K562 (cell line): Measurements from ENCODE around the gene HDC. TPM values are rescaled to one million over a fixed set of nuclear protein-coding genes. Genes with fewer than 3 reads are reported as not detected.

Experiments
- ADNP ChIP-seq: fragments of 200-800 bp; sonication (Bioruptor generic); IDR thresholded peaks from 2 replicates; pipeline ENCODE4 v1.6.1; 2016; ENCODE audit warnings: missing genetic modification characterization, missing compliant biosample characterization
- CBX1 ChIP-seq: sonication (generic); IDR thresholded peaks from 2 replicates; pipeline ENCODE4 v1.6.1; 2016; ENCODE audit warnings: antibody characterized with exemption, low read depth, mild to moderate bottlenecking
- ETV5 ChIP-seq: sonication (generic); formaldehyde crosslinking; IDR thresholded peaks from 2 replicates; pipeline ENCODE4 v1.4.0; 2020; ENCODE audit warnings: low read depth, mild to moderate bottlenecking, missing genetic modification reagents
- LEF1 ChIP-seq: fragments of 450-650 bp; IDR thresholded peaks from 2 replicates; pipeline ENCODE4 v1.6.1; 2016; ENCODE audit warnings: mild to moderate bottlenecking
- NFATC3 ChIP-seq: fragments of 450-650 bp; IDR thresholded peaks from 2 replicates; pipeline ENCODE4 v1.6.1; 2017; ENCODE audit warnings: mild to moderate bottlenecking
- SMARCA4 ChIP-seq: fragments of 450-650 bp; IDR thresholded peaks from 2 replicates; pipeline ENCODE4 v1.6.1; 2016
- ZNF57 ChIP-seq: fragments of 450-650 bp; formaldehyde crosslinking; IDR thresholded peaks from 2 replicates; pipeline ENCODE4 v1.4.0; 2020; ENCODE audit warnings: mild to moderate bottlenecking, moderate library complexity
- ZNF639 ChIP-seq, 2 experiments: fragments of 200-800 bp in 1 of 2; sonication (Bioruptor generic) in 1 of 2; sonication (generic) in 1 of 2; formaldehyde crosslinking in 1 of 2; IDR thresholded peaks in 1 of 2; conservative IDR thresholded peaks in 1 of 2; 2 replicates each; pipeline versions ENCODE4 v1.5.0 to v1.6.1; 2016 to 2020; ENCODE audit warnings: missing compliant biosample characterization in 1 of 2, missing genetic modification characterization in 1 of 2, missing genetic modification reagents in 1 of 2
- polyA plus RNA-seq, 8 experiments: library from polyadenylated mRNA; depleted of rRNA in 4 of 8; stranded (reverse) in 5 of 8; unstranded in 3 of 8; fragments of >200 nt; fragmentation: Nextera tagmentation in 2 of 8; fragmentation: Illumina TruSeq in 1 of 8; extraction: Ambion mirVana in 2 of 8; extraction: Trizol in 1 of 8; gene quantifications; 2 replicates each; pipeline versions ENCODE4 v1.2.1 to v1.2.3, GENCODE V29; 2011 to 2014; ENCODE audit warnings: inconsistent platforms in 1 of 8, missing spikeins in 1 of 8
- total RNA-seq, 7 experiments: library from RNA; depleted of rRNA in 6 of 7; stranded (reverse); fragments of >200 nt in 6 of 7; fragmentation: Illumina TruSeq in 2 of 7; extraction: Trizol in 2 of 7; gene quantifications; 2 replicates each; pipeline versions ENCODE4 v1.2.1 to v1.2.3, GENCODE V29; 2011 to 2021; ENCODE audit warnings: low replicate concordance in 1 of 7
- TF ChIP-seq, protein P1 (sequence below): fragments of 450-650 bp; IDR thresholded peaks from 2 replicates; pipeline ENCODE4 v1.6.1; 2016; ENCODE audit warnings: mild to moderate bottlenecking, moderate library complexity
- TF ChIP-seq, protein P2 (sequence below): sonication (generic); formaldehyde crosslinking; IDR thresholded peaks from 2 replicates; pipeline ENCODE4 v1.8.1; 2023; ENCODE audit warnings: mild to moderate bottlenecking, missing genetic modification reagents
- TF ChIP-seq, protein P3 (sequence below), 3 experiments: IDR thresholded peaks in 2 of 3; conservative IDR thresholded peaks in 1 of 3; 2 replicates each; pipeline ENCODE4 v1.5.1; 2011 to 2012; ENCODE audit warnings: low read length in 3 of 3, mild to moderate bottlenecking in 3 of 3, control low read depth in 2 of 3, improper control_type of control experiment in 1 of 3, inconsistent platforms in 1 of 3, low read depth in 1 of 3, mixed read lengths in 1 of 3, moderate library complexity in 1 of 3; ENCODE audit not compliant: insufficient read depth in 2 of 3

The HDC gene
- total and polyA plus RNA-seq, 9 of the 15 experiments (the other 6 are each of a cell fraction or from before 2014, with no cell fraction given): 0.26 to 5.3 (median 0.99) TPM

- TF ChIP-seq, protein P1, sequence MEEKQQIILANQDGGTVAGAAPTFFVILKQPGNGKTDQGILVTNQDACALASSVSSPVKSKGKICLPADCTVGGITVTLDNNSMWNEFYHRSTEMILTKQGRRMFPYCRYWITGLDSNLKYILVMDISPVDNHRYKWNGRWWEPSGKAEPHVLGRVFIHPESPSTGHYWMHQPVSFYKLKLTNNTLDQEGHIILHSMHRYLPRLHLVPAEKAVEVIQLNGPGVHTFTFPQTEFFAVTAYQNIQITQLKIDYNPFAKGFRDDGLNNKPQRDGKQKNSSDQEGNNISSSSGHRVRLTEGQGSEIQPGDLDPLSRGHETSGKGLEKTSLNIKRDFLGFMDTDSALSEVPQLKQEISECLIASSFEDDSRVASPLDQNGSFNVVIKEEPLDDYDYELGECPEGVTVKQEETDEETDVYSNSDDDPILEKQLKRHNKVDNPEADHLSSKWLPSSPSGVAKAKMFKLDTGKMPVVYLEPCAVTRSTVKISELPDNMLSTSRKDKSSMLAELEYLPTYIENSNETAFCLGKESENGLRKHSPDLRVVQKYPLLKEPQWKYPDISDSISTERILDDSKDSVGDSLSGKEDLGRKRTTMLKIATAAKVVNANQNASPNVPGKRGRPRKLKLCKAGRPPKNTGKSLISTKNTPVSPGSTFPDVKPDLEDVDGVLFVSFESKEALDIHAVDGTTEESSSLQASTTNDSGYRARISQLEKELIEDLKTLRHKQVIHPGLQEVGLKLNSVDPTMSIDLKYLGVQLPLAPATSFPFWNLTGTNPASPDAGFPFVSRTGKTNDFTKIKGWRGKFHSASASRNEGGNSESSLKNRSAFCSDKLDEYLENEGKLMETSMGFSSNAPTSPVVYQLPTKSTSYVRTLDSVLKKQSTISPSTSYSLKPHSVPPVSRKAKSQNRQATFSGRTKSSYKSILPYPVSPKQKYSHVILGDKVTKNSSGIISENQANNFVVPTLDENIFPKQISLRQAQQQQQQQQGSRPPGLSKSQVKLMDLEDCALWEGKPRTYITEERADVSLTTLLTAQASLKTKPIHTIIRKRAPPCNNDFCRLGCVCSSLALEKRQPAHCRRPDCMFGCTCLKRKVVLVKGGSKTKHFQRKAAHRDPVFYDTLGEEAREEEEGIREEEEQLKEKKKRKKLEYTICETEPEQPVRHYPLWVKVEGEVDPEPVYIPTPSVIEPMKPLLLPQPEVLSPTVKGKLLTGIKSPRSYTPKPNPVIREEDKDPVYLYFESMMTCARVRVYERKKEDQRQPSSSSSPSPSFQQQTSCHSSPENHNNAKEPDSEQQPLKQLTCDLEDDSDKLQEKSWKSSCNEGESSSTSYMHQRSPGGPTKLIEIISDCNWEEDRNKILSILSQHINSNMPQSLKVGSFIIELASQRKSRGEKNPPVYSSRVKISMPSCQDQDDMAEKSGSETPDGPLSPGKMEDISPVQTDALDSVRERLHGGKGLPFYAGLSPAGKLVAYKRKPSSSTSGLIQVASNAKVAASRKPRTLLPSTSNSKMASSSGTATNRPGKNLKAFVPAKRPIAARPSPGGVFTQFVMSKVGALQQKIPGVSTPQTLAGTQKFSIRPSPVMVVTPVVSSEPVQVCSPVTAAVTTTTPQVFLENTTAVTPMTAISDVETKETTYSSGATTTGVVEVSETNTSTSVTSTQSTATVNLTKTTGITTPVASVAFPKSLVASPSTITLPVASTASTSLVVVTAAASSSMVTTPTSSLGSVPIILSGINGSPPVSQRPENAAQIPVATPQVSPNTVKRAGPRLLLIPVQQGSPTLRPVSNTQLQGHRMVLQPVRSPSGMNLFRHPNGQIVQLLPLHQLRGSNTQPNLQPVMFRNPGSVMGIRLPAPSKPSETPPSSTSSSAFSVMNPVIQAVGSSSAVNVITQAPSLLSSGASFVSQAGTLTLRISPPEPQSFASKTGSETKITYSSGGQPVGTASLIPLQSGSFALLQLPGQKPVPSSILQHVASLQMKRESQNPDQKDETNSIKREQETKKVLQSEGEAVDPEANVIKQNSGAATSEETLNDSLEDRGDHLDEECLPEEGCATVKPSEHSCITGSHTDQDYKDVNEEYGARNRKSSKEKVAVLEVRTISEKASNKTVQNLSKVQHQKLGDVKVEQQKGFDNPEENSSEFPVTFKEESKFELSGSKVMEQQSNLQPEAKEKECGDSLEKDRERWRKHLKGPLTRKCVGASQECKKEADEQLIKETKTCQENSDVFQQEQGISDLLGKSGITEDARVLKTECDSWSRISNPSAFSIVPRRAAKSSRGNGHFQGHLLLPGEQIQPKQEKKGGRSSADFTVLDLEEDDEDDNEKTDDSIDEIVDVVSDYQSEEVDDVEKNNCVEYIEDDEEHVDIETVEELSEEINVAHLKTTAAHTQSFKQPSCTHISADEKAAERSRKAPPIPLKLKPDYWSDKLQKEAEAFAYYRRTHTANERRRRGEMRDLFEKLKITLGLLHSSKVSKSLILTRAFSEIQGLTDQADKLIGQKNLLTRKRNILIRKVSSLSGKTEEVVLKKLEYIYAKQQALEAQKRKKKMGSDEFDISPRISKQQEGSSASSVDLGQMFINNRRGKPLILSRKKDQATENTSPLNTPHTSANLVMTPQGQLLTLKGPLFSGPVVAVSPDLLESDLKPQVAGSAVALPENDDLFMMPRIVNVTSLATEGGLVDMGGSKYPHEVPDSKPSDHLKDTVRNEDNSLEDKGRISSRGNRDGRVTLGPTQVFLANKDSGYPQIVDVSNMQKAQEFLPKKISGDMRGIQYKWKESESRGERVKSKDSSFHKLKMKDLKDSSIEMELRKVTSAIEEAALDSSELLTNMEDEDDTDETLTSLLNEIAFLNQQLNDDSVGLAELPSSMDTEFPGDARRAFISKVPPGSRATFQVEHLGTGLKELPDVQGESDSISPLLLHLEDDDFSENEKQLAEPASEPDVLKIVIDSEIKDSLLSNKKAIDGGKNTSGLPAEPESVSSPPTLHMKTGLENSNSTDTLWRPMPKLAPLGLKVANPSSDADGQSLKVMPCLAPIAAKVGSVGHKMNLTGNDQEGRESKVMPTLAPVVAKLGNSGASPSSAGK: peak; percentile 43; the same call in 1 of the 2 replicates
- TF ChIP-seq ETV5: no peak
- TF ChIP-seq ADNP (tag): peak; percentile 40; the same call in 1 of the 2 replicates
- TF ChIP-seq CBX1: 0 out of 2 replicates have a peak, but pooled peaks have one; percentile 20
- TF ChIP-seq NFATC3: no peak
- TF ChIP-seq ZNF639 (CRISPR knock-in tag; conservative IDR thresholded peaks at IDR 0.05 in 1 of 2, IDR thresholded peaks at IDR 0.05 in 1 of 2): no peak
- no peak for TF ChIP-seq LEF1
- TF ChIP-seq, protein P2, sequence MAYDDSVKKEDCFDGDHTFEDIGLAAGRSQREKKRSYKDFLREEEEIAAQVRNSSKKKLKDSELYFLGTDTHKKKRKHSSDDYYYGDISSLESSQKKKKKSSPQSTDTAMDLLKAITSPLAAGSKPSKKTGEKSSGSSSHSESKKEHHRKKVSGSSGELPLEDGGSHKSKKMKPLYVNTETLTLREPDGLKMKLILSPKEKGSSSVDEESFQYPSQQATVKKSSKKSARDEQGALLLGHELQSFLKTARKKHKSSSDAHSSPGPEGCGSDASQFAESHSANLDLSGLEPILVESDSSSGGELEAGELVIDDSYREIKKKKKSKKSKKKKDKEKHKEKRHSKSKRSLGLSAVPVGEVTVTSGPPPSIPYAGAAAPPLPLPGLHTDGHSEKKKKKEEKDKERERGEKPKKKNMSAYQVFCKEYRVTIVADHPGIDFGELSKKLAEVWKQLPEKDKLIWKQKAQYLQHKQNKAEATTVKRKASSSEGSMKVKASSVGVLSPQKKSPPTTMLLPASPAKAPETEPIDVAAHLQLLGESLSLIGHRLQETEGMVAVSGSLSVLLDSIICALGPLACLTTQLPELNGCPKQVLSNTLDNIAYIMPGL (CRISPR knock-in tag): no peak
- TF ChIP-seq, protein P3, sequence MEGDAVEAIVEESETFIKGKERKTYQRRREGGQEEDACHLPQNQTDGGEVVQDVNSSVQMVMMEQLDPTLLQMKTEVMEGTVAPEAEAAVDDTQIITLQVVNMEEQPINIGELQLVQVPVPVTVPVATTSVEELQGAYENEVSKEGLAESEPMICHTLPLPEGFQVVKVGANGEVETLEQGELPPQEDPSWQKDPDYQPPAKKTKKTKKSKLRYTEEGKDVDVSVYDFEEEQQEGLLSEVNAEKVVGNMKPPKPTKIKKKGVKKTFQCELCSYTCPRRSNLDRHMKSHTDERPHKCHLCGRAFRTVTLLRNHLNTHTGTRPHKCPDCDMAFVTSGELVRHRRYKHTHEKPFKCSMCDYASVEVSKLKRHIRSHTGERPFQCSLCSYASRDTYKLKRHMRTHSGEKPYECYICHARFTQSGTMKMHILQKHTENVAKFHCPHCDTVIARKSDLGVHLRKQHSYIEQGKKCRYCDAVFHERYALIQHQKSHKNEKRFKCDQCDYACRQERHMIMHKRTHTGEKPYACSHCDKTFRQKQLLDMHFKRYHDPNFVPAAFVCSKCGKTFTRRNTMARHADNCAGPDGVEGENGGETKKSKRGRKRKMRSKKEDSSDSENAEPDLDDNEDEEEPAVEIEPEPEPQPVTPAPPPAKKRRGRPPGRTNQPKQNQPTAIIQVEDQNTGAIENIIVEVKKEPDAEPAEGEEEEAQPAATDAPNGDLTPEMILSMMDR (IDR thresholded peaks at IDR 0.05 in 2 of 3, conservative IDR thresholded peaks at IDR 0.05 in 1 of 3; ENCODE audit: insufficient read depth in 2 of 3, low read depth in 1 of 3, low read length in 3 of 3): peak; percentile 31 to 42 (median 40); a peak in 4 of 6 replicates
- TF ChIP-seq SMARCA4: 0 out of 2 replicates have a peak, but pooled peaks have one; percentile 11
- TF ChIP-seq ZNF57 (CRISPR knock-in tag): 0 out of 2 replicates have a peak, but pooled peaks have one; percentile 73
Observed at GRCh38 chr15:50261981-50262380, 3.5 kb downstream of the HDC start (continued).
